SK-N-SH treated with all-trans-retinoic acid at 6 μM for 48 hours (cell line): ENCODE results near the gene ARHGAP8.
"Not testable (repeated sequence)": the region's sequence is repeated elsewhere in the genome, so short reads cannot be mapped to it uniquely, and the experiment has no call there.

Source experiments
- ATAC-seq: fragments of 200-7000 bp; cut with Tn5 transposase; 3 replicates; pipeline ENCODE4 v1.9.1; 2020; ENCODE audit warnings: mild to moderate bottlenecking, moderate library complexity
- ARNTL ChIP-seq: fragments of 450-650 bp; formaldehyde crosslinking; IDR thresholded peaks from 2 replicates; pipeline ENCODE4 v1.5.0; 2020; ENCODE audit warnings: low read depth, mild to moderate bottlenecking, moderate library complexity, borderline replicate concordance
- BACH2 ChIP-seq: fragments of 250-450 bp; sonication (Bioruptor Pico); IDR thresholded peaks from 2 replicates; pipeline ENCODE4 v1.9.0; 2021; ENCODE audit warnings: mild to moderate bottlenecking, borderline replicate concordance
- CSDC2 ChIP-seq: fragments of 250-450 bp; sonication (Bioruptor Pico); IDR thresholded peaks from 2 replicates; pipeline ENCODE4 v1.5.0; 2020; ENCODE audit warnings: mild to moderate bottlenecking, moderate library complexity
- CSRNP3 ChIP-seq: fragments of 250-450 bp; sonication (Bioruptor Pico); IDR thresholded peaks from 2 replicates; pipeline ENCODE4 v1.5.1; 2021; ENCODE audit warnings: mild to moderate bottlenecking, moderate library complexity
- ESRRG ChIP-seq: fragments of 250-450 bp; sonication (Bioruptor Pico); IDR thresholded peaks from 2 replicates; pipeline ENCODE4 v1.6.1; 2021; ENCODE audit warnings: mild to moderate bottlenecking
- GLIS3 ChIP-seq: fragments of 250-450 bp; sonication (Bioruptor Pico); IDR thresholded peaks from 2 replicates; pipeline ENCODE4 v1.5.0; 2020; ENCODE audit warnings: mild to moderate bottlenecking, moderate library complexity
- ISL1 ChIP-seq: fragments of 250-450 bp; sonication (Bioruptor Pico); IDR thresholded peaks from 2 replicates; pipeline ENCODE4 v2.1.2; 2022; ENCODE audit warnings: mild to moderate bottlenecking, moderate library complexity
- OSR1 ChIP-seq: fragments of 250-450 bp; sonication (Bioruptor Pico); IDR thresholded peaks from 2 replicates; pipeline ENCODE4 v1.8.0; 2022; ENCODE audit warnings: moderate library complexity, mild to moderate bottlenecking, inconsistent platforms
- PPARA ChIP-seq: fragments of 250-450 bp; sonication (Bioruptor Pico); IDR thresholded peaks from 2 replicates; pipeline ENCODE4 v1.5.0; 2020; ENCODE audit warnings: mild to moderate bottlenecking, borderline replicate concordance
- RARB ChIP-seq: fragments of 250-450 bp; sonication (Bioruptor Pico); IDR thresholded peaks from 2 replicates; pipeline ENCODE4 v1.8.0; 2021; ENCODE audit warnings: mild to moderate bottlenecking, moderate library complexity
- SNAI2 ChIP-seq: fragments of 250-450 bp; sonication (Bioruptor Pico); IDR thresholded peaks from 2 replicates; pipeline ENCODE4 v1.5.0; 2020; ENCODE audit warnings: mild to moderate bottlenecking, moderate library complexity
- TOX ChIP-seq: fragments of 250-450 bp; sonication (Bioruptor Pico); IDR thresholded peaks from 2 replicates; pipeline ENCODE4 v1.8.0; 2021; ENCODE audit warnings: mild to moderate bottlenecking, moderate library complexity, borderline replicate concordance
- ZC3H10 ChIP-seq: fragments of 250-450 bp; sonication (Bioruptor Pico); IDR thresholded peaks from 2 replicates; pipeline ENCODE4 v1.5.1; 2021; ENCODE audit warnings: mild to moderate bottlenecking, moderate library complexity
- ZFP3 ChIP-seq: fragments of 250-450 bp; sonication (Bioruptor Pico); IDR thresholded peaks from 2 replicates; pipeline ENCODE4 v1.5.0; 2020; ENCODE audit warnings: mild to moderate bottlenecking, moderate library complexity
- ZFP30 ChIP-seq: fragments of 450-650 bp; formaldehyde crosslinking; IDR thresholded peaks from 2 replicates; pipeline ENCODE4 v1.5.0; 2022; ENCODE audit warnings: mild to moderate bottlenecking, moderate library complexity
- ZNF70 ChIP-seq: fragments of 450-650 bp; formaldehyde crosslinking; IDR thresholded peaks from 2 replicates; pipeline ENCODE4 v1.5.0; 2020; ENCODE audit warnings: mild to moderate bottlenecking, moderate library complexity
- ZNF8 ChIP-seq: fragments of 450-650 bp; formaldehyde crosslinking; IDR thresholded peaks from 2 replicates; pipeline ENCODE4 v1.5.0; 2020; ENCODE audit warnings: mild to moderate bottlenecking, moderate library complexity
- TF ChIP-seq, protein P1 (sequence below): fragments of 250-450 bp; sonication (Bioruptor Pico); IDR thresholded peaks from 2 replicates; pipeline ENCODE4 v1.8.0; 2021; ENCODE audit warnings: low read depth, mild to moderate bottlenecking, moderate library complexity, borderline replicate concordance
- TF ChIP-seq, protein P2 (sequence below): fragments of 250-450 bp; sonication (Bioruptor Pico); IDR thresholded peaks from 2 replicates; pipeline ENCODE4 v1.5.1; 2020; ENCODE audit warnings: low read depth, mild to moderate bottlenecking, moderate library complexity
- TF ChIP-seq, protein P3 (sequence below): fragments of 250-450 bp; sonication (Bioruptor Pico); IDR thresholded peaks from 2 replicates; pipeline ENCODE4 v1.8.0; 2020; ENCODE audit warnings: mild to moderate bottlenecking, moderate library complexity, borderline replicate concordance
- TF ChIP-seq, protein P4 (sequence below): fragments of 250-450 bp; sonication (Bioruptor Pico); IDR thresholded peaks from 2 replicates; pipeline ENCODE4 v1.5.0; 2020; ENCODE audit warnings: mild to moderate bottlenecking, moderate library complexity

The ARHGAP8 gene

GRCh38 chr22:44745853-44746789 is 6.3 kb upstream of the ARHGAP8 start:
- no peak for ATAC-seq
- no peak for TF ChIP-seq ARNTL (CRISPR knock-in tag)
- no peak for TF ChIP-seq ZFP30 (CRISPR knock-in tag)
- no peak for TF ChIP-seq CSDC2 (CRISPR knock-in tag)
- TF ChIP-seq, protein P1, sequence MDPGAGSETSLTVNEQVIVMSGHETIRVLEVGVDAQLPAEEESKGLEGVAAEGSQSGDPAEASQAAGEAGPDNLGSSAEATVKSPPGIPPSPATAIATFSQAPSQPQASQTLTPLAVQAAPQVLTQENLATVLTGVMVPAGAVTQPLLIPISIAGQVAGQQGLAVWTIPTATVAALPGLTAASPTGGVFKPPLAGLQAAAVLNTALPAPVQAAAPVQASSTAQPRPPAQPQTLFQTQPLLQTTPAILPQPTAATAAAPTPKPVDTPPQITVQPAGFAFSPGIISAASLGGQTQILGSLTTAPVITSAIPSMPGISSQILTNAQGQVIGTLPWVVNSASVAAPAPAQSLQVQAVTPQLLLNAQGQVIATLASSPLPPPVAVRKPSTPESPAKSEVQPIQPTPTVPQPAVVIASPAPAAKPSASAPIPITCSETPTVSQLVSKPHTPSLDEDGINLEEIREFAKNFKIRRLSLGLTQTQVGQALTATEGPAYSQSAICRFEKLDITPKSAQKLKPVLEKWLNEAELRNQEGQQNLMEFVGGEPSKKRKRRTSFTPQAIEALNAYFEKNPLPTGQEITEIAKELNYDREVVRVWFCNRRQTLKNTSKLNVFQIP, result no peak
- TF ChIP-seq ISL1 (CRISPR knock-in tag), result no peak
- TF ChIP-seq ZC3H10 (CRISPR knock-in tag), result no peak
- no peak for TF ChIP-seq TOX (CRISPR knock-in tag)
- no peak for TF ChIP-seq OSR1 (CRISPR knock-in tag)
- TF ChIP-seq, protein P2, sequence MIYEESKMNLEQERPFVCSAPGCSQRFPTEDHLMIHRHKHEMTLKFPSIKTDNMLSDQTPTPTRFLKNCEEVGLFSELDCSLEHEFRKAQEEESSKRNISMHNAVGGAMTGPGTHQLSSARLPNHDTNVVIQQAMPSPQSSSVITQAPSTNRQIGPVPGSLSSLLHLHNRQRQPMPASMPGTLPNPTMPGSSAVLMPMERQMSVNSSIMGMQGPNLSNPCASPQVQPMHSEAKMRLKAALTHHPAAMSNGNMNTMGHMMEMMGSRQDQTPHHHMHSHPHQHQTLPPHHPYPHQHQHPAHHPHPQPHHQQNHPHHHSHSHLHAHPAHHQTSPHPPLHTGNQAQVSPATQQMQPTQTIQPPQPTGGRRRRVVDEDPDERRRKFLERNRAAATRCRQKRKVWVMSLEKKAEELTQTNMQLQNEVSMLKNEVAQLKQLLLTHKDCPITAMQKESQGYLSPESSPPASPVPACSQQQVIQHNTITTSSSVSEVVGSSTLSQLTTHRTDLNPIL (CRISPR knock-in tag), result no peak
- TF ChIP-seq ZFP3 (CRISPR knock-in tag), result no peak
- TF ChIP-seq, protein P3, sequence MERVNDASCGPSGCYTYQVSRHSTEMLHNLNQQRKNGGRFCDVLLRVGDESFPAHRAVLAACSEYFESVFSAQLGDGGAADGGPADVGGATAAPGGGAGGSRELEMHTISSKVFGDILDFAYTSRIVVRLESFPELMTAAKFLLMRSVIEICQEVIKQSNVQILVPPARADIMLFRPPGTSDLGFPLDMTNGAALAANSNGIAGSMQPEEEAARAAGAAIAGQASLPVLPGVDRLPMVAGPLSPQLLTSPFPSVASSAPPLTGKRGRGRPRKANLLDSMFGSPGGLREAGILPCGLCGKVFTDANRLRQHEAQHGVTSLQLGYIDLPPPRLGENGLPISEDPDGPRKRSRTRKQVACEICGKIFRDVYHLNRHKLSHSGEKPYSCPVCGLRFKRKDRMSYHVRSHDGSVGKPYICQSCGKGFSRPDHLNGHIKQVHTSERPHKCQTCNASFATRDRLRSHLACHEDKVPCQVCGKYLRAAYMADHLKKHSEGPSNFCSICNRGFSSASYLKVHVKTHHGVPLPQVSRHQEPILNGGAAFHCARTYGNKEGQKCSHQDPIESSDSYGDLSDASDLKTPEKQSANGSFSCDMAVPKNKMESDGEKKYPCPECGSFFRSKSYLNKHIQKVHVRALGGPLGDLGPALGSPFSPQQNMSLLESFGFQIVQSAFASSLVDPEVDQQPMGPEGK (CRISPR knock-in tag), result no peak
- no peak for TF ChIP-seq CSRNP3 (CRISPR knock-in tag)
- TF ChIP-seq BACH2 (CRISPR knock-in tag), result no peak
- no peak for TF ChIP-seq SNAI2 (CRISPR knock-in tag)
- no peak for TF ChIP-seq RARB (CRISPR knock-in tag)

DNA sequence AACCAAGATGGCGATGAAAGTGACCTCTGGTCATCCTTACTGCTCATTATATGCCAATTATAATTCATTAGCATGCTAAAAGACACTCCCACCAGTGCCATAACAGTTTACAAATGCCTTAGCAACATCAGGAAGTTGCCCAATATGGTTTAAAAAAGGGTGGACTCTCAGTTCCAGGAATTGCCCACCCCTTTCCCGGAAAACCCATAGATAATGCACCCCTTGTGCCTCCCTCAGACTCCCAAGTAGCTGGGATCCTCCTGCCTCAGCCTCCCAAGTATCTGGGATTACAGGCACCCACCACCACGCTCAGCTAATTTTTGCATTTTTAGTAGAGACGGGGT is 4.6 kb upstream of the ARHGAP8 start:
- not testable (repeated sequence) for ATAC-seq

DNA sequence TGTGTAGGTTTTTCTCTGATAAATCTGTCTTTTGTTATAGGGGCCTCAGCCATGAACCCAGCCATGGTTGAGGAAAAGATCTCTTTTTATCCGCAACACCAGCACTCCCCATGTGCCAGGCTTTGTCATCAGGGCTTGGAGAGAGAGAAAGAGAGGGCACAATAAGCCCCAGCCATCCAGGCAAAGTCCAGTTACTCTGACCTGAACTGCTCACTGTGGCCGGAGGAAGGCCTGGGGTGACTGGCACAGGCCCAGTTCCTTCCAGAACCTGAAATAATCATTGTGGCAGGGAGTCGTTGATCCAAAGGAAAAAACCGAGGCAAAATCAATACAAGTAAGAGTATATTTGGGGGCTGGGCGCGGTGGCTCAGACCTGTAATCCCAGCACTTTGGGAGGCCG is 3.9 kb upstream of the ARHGAP8 start:
- no peak for TF ChIP-seq SNAI2 (CRISPR knock-in tag)
- no peak for TF ChIP-seq TOX (CRISPR knock-in tag)
- TF ChIP-seq ZNF70 (CRISPR knock-in tag), result no peak
- TF ChIP-seq ESRRG, result no peak
- no peak for TF ChIP-seq CSRNP3 (CRISPR knock-in tag)
- TF ChIP-seq, protein P4, sequence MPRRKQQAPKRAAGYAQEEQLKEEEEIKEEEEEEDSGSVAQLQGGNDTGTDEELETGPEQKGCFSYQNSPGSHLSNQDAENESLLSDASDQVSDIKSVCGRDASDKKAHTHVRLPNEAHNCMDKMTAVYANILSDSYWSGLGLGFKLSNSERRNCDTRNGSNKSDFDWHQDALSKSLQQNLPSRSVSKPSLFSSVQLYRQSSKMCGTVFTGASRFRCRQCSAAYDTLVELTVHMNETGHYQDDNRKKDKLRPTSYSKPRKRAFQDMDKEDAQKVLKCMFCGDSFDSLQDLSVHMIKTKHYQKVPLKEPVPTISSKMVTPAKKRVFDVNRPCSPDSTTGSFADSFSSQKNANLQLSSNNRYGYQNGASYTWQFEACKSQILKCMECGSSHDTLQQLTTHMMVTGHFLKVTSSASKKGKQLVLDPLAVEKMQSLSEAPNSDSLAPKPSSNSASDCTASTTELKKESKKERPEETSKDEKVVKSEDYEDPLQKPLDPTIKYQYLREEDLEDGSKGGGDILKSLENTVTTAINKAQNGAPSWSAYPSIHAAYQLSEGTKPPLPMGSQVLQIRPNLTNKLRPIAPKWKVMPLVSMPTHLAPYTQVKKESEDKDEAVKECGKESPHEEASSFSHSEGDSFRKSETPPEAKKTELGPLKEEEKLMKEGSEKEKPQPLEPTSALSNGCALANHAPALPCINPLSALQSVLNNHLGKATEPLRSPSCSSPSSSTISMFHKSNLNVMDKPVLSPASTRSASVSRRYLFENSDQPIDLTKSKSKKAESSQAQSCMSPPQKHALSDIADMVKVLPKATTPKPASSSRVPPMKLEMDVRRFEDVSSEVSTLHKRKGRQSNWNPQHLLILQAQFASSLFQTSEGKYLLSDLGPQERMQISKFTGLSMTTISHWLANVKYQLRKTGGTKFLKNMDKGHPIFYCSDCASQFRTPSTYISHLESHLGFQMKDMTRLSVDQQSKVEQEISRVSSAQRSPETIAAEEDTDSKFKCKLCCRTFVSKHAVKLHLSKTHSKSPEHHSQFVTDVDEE (CRISPR knock-in tag), result no peak
- TF ChIP-seq PPARA (CRISPR knock-in tag), result no peak
- TF ChIP-seq ZFP30 (CRISPR knock-in tag), result no peak
- TF ChIP-seq ISL1 (CRISPR knock-in tag), result no peak
- TF ChIP-seq, protein P1, result no peak
- TF ChIP-seq GLIS3 (CRISPR knock-in tag), result no peak
- no peak for TF ChIP-seq ZFP3 (CRISPR knock-in tag)
- no peak for TF ChIP-seq ZNF8 (CRISPR knock-in tag)
- no peak for TF ChIP-seq BACH2 (CRISPR knock-in tag)
- TF ChIP-seq, all 23 proteins: peak for 0

More for the DNA sequence above, 3.9 kb upstream of the ARHGAP8 start:
- ATAC-seq, result no peak
